Retinal pigment epithelial cell (primary cell): ENCODE data around the gene ANKIB1.
"Not testable (repeated sequence)": the region's sequence is repeated elsewhere in the genome, so short reads cannot be mapped to it uniquely, and the experiment has no call there.

Experiments
- DNase-seq: peaks from one replicate; pipeline ENCODE4 v3.0.0-alpha.2; 2010; ENCODE audit warnings: low read depth
- H3K4me3 ChIP-seq: 2 replicates; pipeline ENCODE4 v1.5.1; 2011; ENCODE audit warnings: mild to moderate bottlenecking, low read length, control low read depth, moderate library complexity
- TF ChIP-seq, protein P1 (sequence below): conservative IDR thresholded peaks from 2 replicates; pipeline ENCODE4 v1.5.1; 2011; ENCODE audit warnings: low read depth, low read length, control low read depth, inconsistent platforms

Gene ANKIB1

DNA sequence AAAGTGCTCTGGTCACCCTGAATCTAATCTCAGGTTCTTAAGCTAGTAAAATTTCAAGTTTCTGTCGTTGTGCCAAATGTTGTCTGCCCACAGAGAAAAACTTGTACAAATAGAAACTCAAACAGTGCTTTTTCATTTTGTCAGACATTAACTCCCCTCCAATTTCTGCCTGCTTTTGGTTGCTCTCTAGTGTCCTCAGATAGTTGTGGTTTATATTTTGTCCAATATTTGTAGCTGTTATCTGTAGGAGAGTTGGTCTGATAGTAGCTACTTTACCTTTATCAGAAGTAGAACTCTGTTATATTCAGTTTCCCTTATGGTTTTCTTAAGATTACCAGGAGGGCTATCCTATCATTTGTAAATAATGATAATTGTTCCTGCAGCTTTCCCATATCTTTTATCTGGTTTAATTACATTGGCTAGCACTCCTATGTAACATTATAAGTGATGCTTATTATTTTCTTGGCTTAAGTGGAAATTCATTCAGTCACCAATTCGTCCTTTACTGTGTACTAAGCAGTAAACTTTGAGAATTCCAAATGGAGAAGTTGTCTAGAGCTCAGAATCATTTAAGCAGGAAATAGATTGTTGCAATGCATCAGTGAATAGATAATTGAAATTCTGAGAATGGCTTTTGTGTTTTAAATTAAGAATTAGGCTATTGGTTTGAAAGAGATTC is 91.0 kb downstream of the ANKIB1 start:
- no peak for DNase-seq
- H3K4me3 ChIP-seq: no peak overlapping the region
- TF ChIP-seq, protein P1, sequence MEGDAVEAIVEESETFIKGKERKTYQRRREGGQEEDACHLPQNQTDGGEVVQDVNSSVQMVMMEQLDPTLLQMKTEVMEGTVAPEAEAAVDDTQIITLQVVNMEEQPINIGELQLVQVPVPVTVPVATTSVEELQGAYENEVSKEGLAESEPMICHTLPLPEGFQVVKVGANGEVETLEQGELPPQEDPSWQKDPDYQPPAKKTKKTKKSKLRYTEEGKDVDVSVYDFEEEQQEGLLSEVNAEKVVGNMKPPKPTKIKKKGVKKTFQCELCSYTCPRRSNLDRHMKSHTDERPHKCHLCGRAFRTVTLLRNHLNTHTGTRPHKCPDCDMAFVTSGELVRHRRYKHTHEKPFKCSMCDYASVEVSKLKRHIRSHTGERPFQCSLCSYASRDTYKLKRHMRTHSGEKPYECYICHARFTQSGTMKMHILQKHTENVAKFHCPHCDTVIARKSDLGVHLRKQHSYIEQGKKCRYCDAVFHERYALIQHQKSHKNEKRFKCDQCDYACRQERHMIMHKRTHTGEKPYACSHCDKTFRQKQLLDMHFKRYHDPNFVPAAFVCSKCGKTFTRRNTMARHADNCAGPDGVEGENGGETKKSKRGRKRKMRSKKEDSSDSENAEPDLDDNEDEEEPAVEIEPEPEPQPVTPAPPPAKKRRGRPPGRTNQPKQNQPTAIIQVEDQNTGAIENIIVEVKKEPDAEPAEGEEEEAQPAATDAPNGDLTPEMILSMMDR: no peak

- TF ChIP-seq, protein P1: no peak
- no peak for DNase-seq
Measured at GRCh38 chr7:92340016-92340415, 94.2 kb downstream of the ANKIB1 start.

DNA sequence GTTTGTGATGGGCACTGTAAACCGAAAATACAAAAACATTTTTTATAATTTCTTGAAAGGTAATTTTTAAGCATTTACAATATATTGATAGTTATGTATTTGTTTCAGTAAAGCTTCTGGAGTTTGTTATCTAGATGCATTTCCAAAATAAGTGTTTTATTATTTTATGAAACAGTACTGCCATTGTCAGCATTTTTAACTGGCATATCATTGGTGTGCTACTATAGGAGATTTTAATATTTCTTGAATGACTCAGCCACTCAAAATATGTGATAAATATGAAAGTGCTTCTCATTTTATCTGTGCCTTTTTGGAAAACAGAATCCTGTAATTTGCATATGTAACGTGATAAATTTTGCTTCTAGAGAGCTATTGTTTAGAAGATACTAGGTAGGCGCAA is 97.9 kb downstream of the ANKIB1 start:
- TF ChIP-seq, protein P1: no peak
- no peak overlapping the region for H3K4me3 ChIP-seq

More at GRCh38 chr7:92340016-92340415, 94.2 kb downstream of the ANKIB1 start:
- no peak overlapping the region for H3K4me3 ChIP-seq

GRCh38 chr7:92352009-92352408 is 106.2 kb downstream of the ANKIB1 start:
- TF ChIP-seq, protein P1: no peak
- H3K4me3 ChIP-seq: no peak overlapping the region
- no peak for DNase-seq

More for the DNA sequence above, 97.9 kb downstream of the ANKIB1 start:
- DNase-seq: no peak

- no peak for DNase-seq
- H3K4me3 ChIP-seq: no peak overlapping the region
- TF ChIP-seq, protein P1: no peak
Measured at GRCh38 chr7:92354214-92354613, 108.4 kb downstream of the ANKIB1 start.

GRCh38 chr7:92356406-92356805 is 110.6 kb downstream of the ANKIB1 start:
- H3K4me3 ChIP-seq: no peak overlapping the region
- TF ChIP-seq, protein P1: no peak
- no peak for DNase-seq

GRCh38 chr7:92357260-92357659 is 111.5 kb downstream of the ANKIB1 start:
- DNase-seq: no peak
- no peak overlapping the region for H3K4me3 ChIP-seq
- TF ChIP-seq, protein P1: no peak

GRCh38 chr7:92359179-92359578 is 113.4 kb downstream of the ANKIB1 start:
- DNase-seq, H3K4me3 ChIP-seq: not testable (repeated sequence)
